A673 (cell line): ENCODE results near the gene DNAAF6.

Source experiments
- EZH2 ChIP-seq: fragments of 200-600 bp; sonication (generic); IDR thresholded peaks from 2 replicates; pipeline ENCODE4 v1.6.1; 2017; ENCODE audit warnings: borderline replicate concordance, low read depth, mild to moderate bottlenecking, mixed read lengths, antibody characterized with exemption, low read length; ENCODE audit not compliant: poor library complexity, severe bottlenecking
- TF ChIP-seq, protein P1 (sequence below): fragments of 300-800, 200-600 bp; sonication (generic); conservative IDR thresholded peaks from 2 replicates; pipeline ENCODE4 v1.5.1; 2017; ENCODE audit warnings: low read depth, mild to moderate bottlenecking, antibody characterized with exemption, low read length, moderate library complexity, mixed read lengths

DNA sequence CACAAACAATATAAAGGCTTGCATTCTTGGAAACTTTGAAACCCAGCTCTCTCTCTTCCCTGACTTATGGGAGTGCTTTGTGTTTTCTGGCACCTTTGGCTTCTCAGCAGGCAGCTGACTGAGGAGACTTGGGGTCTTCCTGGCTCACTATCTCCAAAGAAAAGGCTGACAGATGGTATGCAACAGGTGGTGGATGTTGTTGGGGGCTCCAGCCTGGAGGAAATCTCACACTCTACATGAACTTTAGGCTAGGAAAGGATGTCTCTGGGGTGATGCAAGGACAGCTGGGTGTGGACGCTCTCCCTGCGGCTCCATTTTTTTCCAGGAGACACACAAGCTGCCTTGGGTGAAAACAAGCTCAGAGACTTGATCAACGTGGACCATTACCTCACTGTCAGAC is 67.4 kb downstream of the DNAAF6 start:
- TF ChIP-seq, protein P1, sequence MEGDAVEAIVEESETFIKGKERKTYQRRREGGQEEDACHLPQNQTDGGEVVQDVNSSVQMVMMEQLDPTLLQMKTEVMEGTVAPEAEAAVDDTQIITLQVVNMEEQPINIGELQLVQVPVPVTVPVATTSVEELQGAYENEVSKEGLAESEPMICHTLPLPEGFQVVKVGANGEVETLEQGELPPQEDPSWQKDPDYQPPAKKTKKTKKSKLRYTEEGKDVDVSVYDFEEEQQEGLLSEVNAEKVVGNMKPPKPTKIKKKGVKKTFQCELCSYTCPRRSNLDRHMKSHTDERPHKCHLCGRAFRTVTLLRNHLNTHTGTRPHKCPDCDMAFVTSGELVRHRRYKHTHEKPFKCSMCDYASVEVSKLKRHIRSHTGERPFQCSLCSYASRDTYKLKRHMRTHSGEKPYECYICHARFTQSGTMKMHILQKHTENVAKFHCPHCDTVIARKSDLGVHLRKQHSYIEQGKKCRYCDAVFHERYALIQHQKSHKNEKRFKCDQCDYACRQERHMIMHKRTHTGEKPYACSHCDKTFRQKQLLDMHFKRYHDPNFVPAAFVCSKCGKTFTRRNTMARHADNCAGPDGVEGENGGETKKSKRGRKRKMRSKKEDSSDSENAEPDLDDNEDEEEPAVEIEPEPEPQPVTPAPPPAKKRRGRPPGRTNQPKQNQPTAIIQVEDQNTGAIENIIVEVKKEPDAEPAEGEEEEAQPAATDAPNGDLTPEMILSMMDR, result no peak
- TF ChIP-seq EZH2, result no peak
